Urothelium cell line (cell line): ENCODE measurements around the gene DLGAP4.

Experiments used
- DNase-seq: peaks from one replicate; pipeline ENCODE4 v3.0.0; 2011; ENCODE audit warnings: low spot score, mixed read lengths
- FAIRE-seq: peaks from 2 replicates; lab custom pipeline; 2011; peaks lifted over from hg19 to GRCh38; lab: Jason Lieb, UNC

Gene DLGAP4, protein sequence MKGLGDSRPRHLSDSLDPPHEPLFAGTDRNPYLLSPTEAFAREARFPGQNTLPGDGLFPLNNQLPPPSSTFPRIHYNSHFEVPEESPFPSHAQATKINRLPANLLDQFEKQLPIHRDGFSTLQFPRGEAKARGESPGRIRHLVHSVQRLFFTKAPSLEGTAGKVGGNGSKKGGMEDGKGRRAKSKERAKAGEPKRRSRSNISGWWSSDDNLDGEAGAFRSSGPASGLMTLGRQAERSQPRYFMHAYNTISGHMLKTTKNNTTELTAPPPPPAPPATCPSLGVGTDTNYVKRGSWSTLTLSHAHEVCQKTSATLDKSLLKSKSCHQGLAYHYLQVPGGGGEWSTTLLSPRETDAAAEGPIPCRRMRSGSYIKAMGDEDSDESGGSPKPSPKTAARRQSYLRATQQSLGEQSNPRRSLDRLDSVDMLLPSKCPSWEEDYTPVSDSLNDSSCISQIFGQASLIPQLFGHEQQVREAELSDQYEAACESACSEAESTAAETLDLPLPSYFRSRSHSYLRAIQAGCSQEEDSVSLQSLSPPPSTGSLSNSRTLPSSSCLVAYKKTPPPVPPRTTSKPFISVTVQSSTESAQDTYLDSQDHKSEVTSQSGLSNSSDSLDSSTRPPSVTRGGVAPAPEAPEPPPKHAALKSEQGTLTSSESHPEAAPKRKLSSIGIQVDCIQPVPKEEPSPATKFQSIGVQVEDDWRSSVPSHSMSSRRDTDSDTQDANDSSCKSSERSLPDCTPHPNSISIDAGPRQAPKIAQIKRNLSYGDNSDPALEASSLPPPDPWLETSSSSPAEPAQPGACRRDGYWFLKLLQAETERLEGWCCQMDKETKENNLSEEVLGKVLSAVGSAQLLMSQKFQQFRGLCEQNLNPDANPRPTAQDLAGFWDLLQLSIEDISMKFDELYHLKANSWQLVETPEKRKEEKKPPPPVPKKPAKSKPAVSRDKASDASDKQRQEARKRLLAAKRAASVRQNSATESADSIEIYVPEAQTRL

DNA sequence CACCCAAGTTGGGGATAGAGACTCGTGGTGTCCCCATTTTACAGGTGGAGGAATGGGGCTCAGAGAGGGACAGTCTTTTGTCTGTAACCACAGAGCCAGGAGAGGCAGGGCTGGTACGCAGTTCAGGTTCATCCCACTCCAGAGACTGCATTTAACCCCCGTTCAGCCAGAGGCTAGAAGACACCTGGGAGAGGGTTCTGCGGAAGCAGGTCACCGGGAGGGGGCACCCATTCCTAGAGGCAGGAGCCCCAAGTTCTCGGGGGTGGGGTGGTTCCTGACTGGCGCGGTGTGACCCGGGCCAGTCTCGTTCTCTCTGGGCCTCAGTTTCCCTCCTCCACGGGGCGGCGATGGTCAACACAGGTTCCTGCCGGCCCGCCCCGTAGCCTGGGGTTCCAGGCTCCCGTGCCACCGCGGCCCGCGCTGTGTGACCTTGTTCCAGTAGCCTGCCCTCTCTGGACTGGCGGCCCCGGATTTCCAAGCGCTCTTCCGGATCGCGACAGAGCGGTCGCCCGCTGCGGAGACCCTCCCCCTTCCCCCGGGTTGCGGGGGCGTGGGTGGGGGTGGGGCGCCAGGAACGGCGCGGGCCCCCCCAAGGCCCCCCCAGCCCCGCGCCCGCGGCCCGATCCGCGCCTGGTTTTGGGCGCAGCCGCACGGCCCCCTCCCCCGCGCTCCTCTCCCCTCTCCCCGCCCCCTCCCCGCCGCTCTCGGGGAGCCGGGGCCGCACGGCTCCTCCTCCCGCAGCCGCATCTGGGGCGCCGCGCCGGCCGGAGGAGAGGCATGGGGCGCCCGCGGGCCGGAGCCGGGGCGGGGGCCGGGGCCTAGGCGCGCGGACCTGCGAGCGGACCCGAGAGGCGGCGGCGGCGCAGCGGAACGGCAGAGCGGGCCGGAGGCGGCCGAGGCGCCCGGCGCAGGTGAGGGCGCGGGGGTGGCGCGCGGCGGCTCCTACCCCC, at the start of gene DLGAP4:
TSS of gene DLGAP4 (plus strand) at position 738 of the 950 bp plus-strand sequence. CDS start 125,379 bp downstream, outside the sequence.
- DNase-seq (no peak), FAIRE-seq (no peak)

- FAIRE-seq (no peak), DNase-seq (no peak)
Measured at GRCh38 chr20:36259177-36260061, 46.7 kb upstream of the DLGAP4 start.

DNA sequence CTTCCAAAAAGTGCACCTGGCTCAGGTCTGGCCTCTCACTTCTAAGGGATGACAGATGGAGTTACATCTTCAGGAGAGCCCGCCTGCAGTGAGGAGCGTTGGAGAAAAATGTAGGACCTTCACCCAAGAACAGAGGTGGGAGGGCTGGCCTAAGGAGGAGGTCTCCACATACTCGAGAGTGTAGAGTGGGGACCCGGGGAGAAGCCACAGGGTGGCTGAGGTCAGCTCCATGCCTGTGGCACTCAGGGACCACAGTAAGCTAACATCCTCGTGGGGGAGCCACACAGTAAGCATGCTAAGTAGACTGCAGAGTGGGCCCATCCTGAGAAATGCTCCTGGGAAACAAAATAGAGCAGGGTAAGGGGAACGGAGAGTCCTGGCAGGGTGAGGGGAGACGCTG, 45.8 kb upstream of the DLGAP4 start:
- FAIRE-seq (no peak), DNase-seq (no peak)

- DNase-seq (no peak), FAIRE-seq (no peak)
Measured at GRCh38 chr20:36261389-36262105, 44.6 kb upstream of the DLGAP4 start.

DNA sequence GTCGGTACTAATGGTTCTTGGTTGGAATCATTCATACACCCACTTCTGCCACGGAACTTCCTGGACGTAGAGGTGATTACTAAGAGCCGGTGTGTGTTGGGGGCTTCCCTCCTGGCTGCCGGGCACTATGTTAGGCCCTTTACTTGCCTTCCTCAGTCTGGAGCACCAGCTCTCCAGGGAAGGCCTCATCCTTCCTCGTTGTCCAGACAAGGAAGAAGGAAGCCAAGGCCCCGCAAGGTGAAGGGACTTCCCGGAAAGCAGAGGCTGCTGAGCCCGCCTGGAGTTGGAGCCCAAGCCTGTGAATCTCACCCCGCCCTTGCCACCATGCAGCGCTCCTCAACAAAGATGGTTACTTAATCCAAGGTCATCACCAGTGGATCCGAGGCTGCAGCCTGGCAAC, 43.7 kb upstream of the DLGAP4 start:
- DNase-seq (no peak), FAIRE-seq (no peak)

GRCh38 chr20:36264426-36265246, 41.5 kb upstream of the DLGAP4 start:
- DNase-seq: no peak
- no peak for FAIRE-seq

DNA sequence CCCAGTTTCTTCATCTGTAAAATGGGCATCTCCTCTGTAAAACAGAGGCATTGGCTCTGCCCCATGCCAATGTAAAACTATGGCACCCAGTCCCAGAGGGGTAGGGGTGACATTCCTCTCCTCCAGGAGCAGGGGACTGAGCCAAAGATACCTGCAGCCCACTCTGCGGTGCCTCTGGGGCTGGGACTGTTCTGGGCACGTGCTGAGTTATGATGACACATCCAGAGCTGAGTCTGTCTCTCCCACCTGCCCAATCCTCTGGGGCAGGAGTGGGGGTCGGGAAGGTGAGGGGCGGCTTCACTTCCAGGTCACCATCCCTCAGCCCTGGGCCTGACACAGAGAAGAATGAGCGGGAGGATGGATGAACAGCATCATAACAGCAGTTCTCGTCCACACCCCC, 40.0 kb upstream of the DLGAP4 start:
- FAIRE-seq (no peak), DNase-seq (no peak)

- DNase-seq: no peak
- no peak for FAIRE-seq
Measured at GRCh38 chr20:36267605-36268381, 38.3 kb upstream of the DLGAP4 start.

- DNase-seq (no peak), FAIRE-seq (no peak)
Measured at GRCh38 chr20:36268440-36269342, 37.4 kb upstream of the DLGAP4 start.

DNA sequence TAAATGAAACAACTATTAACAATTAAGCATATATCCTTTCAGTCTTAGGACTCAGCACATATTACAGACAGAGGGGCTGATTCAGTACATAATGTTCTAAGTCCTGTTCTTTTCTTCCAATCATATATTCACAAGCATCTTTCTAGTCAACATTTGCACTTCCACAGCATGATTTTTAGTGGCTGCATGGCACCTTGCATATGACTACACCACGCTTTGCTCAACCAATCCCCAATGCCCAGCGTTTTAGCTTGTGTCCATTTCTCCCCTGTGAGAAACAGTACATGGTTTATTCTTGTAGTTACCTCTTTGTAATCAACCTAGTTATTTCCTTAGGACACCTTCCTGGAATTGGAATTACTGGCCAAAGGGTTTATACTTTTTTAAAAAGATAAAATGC, 36.6 kb upstream of the DLGAP4 start:
- DNase-seq: no peak
- no peak for FAIRE-seq

DNA sequence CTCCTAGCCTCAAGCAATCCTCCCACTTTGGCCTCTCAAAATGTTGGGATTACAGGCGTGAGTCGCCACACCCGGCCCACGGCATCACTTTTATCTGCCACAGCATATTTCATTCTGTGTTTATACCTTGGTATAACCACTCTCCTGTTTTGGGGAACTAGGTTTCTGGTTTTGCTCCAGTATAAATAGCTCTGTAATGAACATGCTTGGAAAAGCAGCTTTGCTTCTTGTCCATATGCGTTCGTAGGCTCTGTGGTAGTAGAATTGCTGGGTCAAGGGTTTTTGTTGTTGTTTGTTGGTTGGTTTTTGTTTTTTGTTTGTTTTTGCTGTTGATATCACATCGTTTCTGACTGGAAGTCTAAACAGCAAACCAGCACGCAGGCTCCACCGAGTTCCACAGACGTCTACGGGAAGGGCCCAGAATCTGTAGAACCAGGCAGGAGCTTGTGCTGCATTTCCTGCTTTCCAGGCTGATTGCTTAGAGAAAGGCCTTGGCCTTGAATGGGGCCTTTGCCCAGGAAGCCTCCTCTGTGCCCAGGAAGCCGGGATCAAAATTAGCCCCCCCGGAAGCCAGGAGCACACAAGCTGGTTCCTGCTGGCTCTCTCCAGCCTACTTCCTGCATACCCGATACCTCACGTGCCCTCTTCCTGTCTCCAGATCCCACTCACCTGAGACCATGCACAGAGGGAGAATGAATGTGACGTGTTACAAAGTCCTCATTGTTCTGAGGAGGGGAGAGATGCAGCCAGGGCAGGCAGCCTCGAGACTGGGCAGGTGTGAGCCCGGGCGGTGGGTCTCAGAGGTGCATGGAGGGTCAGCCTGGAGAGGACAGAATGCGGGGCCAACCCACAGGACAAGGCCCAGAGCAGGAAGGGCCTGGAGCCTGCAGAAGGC, 35.1 kb upstream of the DLGAP4 start:
- no peak for FAIRE-seq
- DNase-seq: no peak

- FAIRE-seq (no peak), DNase-seq (no peak)
Measured at GRCh38 chr20:36271639-36272546, 34.2 kb upstream of the DLGAP4 start.

GRCh38 chr20:36272547-36273220, 33.5 kb upstream of the DLGAP4 start:
- no peak for DNase-seq

More at GRCh38 chr20:36272547-36273220, 33.5 kb upstream of the DLGAP4 start:
- FAIRE-seq: no peak
